Naive B cell (primary cell): ENCODE results near the gene SEMA3C. TPM values are rescaled to one million over a fixed set of nuclear protein-coding genes. Genes with fewer than 3 reads are reported as not detected.

Source experiments
- ATAC-seq, 2 donors: fragments of 150-1000 bp; cut with Tn5 transposase; 2 replicates each; pipeline ENCODE4 v1.10.0; 2021; ENCODE audit warnings: low read depth in 2 of 2, mild to moderate bottlenecking in 2 of 2, moderate library complexity in 2 of 2
- DNase-seq: peaks from one replicate; pipeline ENCODE4 v3.0.0; 2022
- H3K27ac Mint-ChIP-seq, 6 donors: one replicate each; pipeline ENCODE4 v1.8.0; 2020 to 2022; ENCODE audit warnings: mild to moderate bottlenecking in 6 of 6, mixed read lengths in 6 of 6, moderate library complexity in 5 of 6, inconsistent platforms in 2 of 6
- H3K27me3 Mint-ChIP-seq, 3 donors: one replicate each; pipeline ENCODE4 v1.8.0; 2021 to 2022; ENCODE audit warnings: mixed read lengths in 3 of 3, mild to moderate bottlenecking in 1 of 3
- H3K36me3 Mint-ChIP-seq, 2 donors: one replicate each; pipeline ENCODE4 v1.8.0; 2020 to 2022; ENCODE audit warnings: mixed read lengths in 2 of 2, inconsistent platforms in 1 of 2, mild to moderate bottlenecking in 1 of 2
- H3K4me1 Mint-ChIP-seq, 3 donors: one replicate each; pipeline ENCODE4 v1.8.0; 2020 to 2022; ENCODE audit warnings: mixed read lengths in 3 of 3, inconsistent platforms in 1 of 3, mild to moderate bottlenecking in 1 of 3, moderate library complexity in 1 of 3
- H3K4me3 Mint-ChIP-seq, 8 donors: one replicate each; pipeline ENCODE4 v1.8.0; 2020 to 2022; ENCODE audit warnings: mild to moderate bottlenecking in 8 of 8, mixed read lengths in 8 of 8, moderate library complexity in 8 of 8, inconsistent platforms in 2 of 8
- H3K9me3 Mint-ChIP-seq, 7 donors: one replicate each; pipeline ENCODE4 v1.8.0; 2020 to 2022; ENCODE audit warnings: mixed read lengths in 7 of 7, mild to moderate bottlenecking in 5 of 7, inconsistent platforms in 2 of 7, moderate library complexity in 1 of 7
- polyA plus RNA-seq, 6 donors: library from polyadenylated mRNA; unstranded; fragments of 300-500 nt; fragmentation: Illumina TruSeq; gene quantifications; one replicate each; pipeline ENCODE4 v1.2.3, GENCODE V29; 2021; ENCODE audit warnings: low read depth in 6 of 6

The SEMA3C gene
- polyA plus RNA-seq, 6 donors from 2014 or later, result not detected

- H3K27ac Mint-ChIP-seq, result no peak overlapping the region
- H3K4me3 Mint-ChIP-seq, result no peak overlapping the region
Measured at GRCh38 chr7:80895056-80895455, 23.8 kb downstream of the SEMA3C start.

GRCh38 chr7:80891259-80891544, 27.6 kb downstream of the SEMA3C start:
- DNase-seq, result no peak

More at GRCh38 chr7:80895056-80895455, 23.8 kb downstream of the SEMA3C start:
- DNase-seq (no peak), ATAC-seq (no peak)
- Mint-ChIP-seq H3K27me3 (no peaks in the 10 kb centered on the region), H3K9me3 (peaks cover 0 to 6% (median 2%) of the 10 kb centered on the region in 7 donors), H3K4me1 (no peaks in the 10 kb centered on the region), H3K36me3 (no peaks in the 10 kb centered on the region)

GRCh38 chr7:80890426-80891258, 28.2 kb downstream of the SEMA3C start:
- Mint-ChIP-seq H3K9me3 (peaks cover 0 to 6% (median 0%) of the 10 kb centered on the region in 7 donors), H3K4me1 (no peaks in the 10 kb centered on the region), H3K4me3 (no peak overlapping the region), H3K36me3 (no peaks in the 10 kb centered on the region), H3K27me3 (no peaks in the 10 kb centered on the region), H3K27ac (no peak overlapping the region)
- no peak for DNase-seq
- ATAC-seq, result no peak

More at GRCh38 chr7:80891259-80891544, 27.6 kb downstream of the SEMA3C start:
- H3K27me3 Mint-ChIP-seq, result no peaks in the 10 kb centered on the region
- H3K36me3 Mint-ChIP-seq, result no peaks in the 10 kb centered on the region
- H3K4me3 Mint-ChIP-seq, result no peak overlapping the region
- H3K9me3 Mint-ChIP-seq, result peaks cover 0 to 6% (median 0%) of the 10 kb centered on the region in 7 donors
- no peak overlapping the region for H3K27ac Mint-ChIP-seq
- ATAC-seq, result no peak
- no peaks in the 10 kb centered on the region for H3K4me1 Mint-ChIP-seq

- H3K27ac Mint-ChIP-seq, result no peak overlapping the region
- DNase-seq, result no peak
- no peak for ATAC-seq
- H3K4me3 Mint-ChIP-seq, result no peak overlapping the region
- H3K36me3 Mint-ChIP-seq, result no peaks in the 10 kb centered on the region
- peaks cover 0 to 6% (median 0%) of the 10 kb centered on the region in 7 donors for H3K9me3 Mint-ChIP-seq
- H3K4me1 Mint-ChIP-seq, result no peaks in the 10 kb centered on the region
- H3K27me3 Mint-ChIP-seq, result no peaks in the 10 kb centered on the region
Measured at GRCh38 chr7:80889525-80889924, 29.3 kb downstream of the SEMA3C start.

- H3K9me3 Mint-ChIP-seq, result peaks cover 0 to 2% (median 0%) of the 10 kb centered on the region in 7 donors
- peak overlapping the region in 1 of 8 donors; percentile 20 for H3K4me3 Mint-ChIP-seq
- no peaks in the 10 kb centered on the region for H3K27me3 Mint-ChIP-seq
- DNase-seq (no peak), ATAC-seq (no peak)
- no peak overlapping the region for H3K27ac Mint-ChIP-seq
- no peaks in the 10 kb centered on the region for H3K36me3 Mint-ChIP-seq
- no peaks in the 10 kb centered on the region for H3K4me1 Mint-ChIP-seq
Measured at GRCh38 chr7:80885757-80886156, 33.1 kb downstream of the SEMA3C start.

- no peaks in the 10 kb centered on the region for H3K4me1 Mint-ChIP-seq
- no peaks in the 10 kb centered on the region for H3K27me3 Mint-ChIP-seq
- ATAC-seq, result no peak
- peaks cover 0 to 4% (median 0%) of the 10 kb centered on the region in 7 donors for H3K9me3 Mint-ChIP-seq
- no peaks in the 10 kb centered on the region for H3K36me3 Mint-ChIP-seq
- no peak for DNase-seq
- no peak overlapping the region for H3K27ac Mint-ChIP-seq
- H3K4me3 Mint-ChIP-seq, result no peak overlapping the region
Measured at GRCh38 chr7:80884511-80885195, 34.2 kb downstream of the SEMA3C start.

- Mint-ChIP-seq H3K9me3 (peaks cover 0 to 4% (median 0%) of the 10 kb centered on the region in 7 donors), H3K36me3 (no peaks in the 10 kb centered on the region), H3K27ac (no peak overlapping the region), H3K27me3 (no peaks in the 10 kb centered on the region), H3K4me1 (no peaks in the 10 kb centered on the region), H3K4me3 (no peak overlapping the region)
- DNase-seq (no peak), ATAC-seq (no peak)
Measured at GRCh38 chr7:80883154-80884025, 35.5 kb downstream of the SEMA3C start.

- Mint-ChIP-seq H3K27me3 (no peaks in the 10 kb centered on the region), H3K36me3 (no peaks in the 10 kb centered on the region), H3K9me3 (peaks cover 0 to 4% (median 0%) of the 10 kb centered on the region in 7 donors), H3K4me1 (no peaks in the 10 kb centered on the region), H3K4me3 (no peak overlapping the region), H3K27ac (no peak overlapping the region)
- ATAC-seq (no peak), DNase-seq (no peak)
Measured at GRCh38 chr7:80882213-80882801, 36.5 kb downstream of the SEMA3C start.

- Mint-ChIP-seq H3K9me3 (peaks cover 0 to 4% (median 0%) of the 10 kb centered on the region in 7 donors), H3K27me3 (no peaks in the 10 kb centered on the region), H3K4me3 (no peak overlapping the region), H3K27ac (no peak overlapping the region), H3K36me3 (no peaks in the 10 kb centered on the region), H3K4me1 (no peaks in the 10 kb centered on the region)
- DNase-seq (no peak), ATAC-seq (no peak)
Measured at GRCh38 chr7:80881351-80881900, 37.4 kb downstream of the SEMA3C start.

- Mint-ChIP-seq H3K36me3 (no peaks in the 10 kb centered on the region), H3K9me3 (peaks cover 0 to 4% (median 0%) of the 10 kb centered on the region in 7 donors), H3K4me3 (no peak overlapping the region), H3K27ac (no peak overlapping the region), H3K27me3 (no peaks in the 10 kb centered on the region), H3K4me1 (no peaks in the 10 kb centered on the region)
- no peak for DNase-seq
- ATAC-seq, result no peak
Measured at GRCh38 chr7:80879849-80880248, 39.0 kb downstream of the SEMA3C start.

GRCh38 chr7:80876894-80877414, 41.9 kb downstream of the SEMA3C start:
- Mint-ChIP-seq H3K9me3 (peaks cover 0 to 4% (median 0%) of the 10 kb centered on the region in 7 donors), H3K27ac (no peak overlapping the region), H3K27me3 (no peaks in the 10 kb centered on the region), H3K4me1 (no peaks in the 10 kb centered on the region), H3K36me3 (no peaks in the 10 kb centered on the region), H3K4me3 (no peak overlapping the region)
- no peak for ATAC-seq
- no peak for DNase-seq

GRCh38 chr7:80875537-80876120, 43.2 kb downstream of the SEMA3C start:
- DNase-seq (no peak), ATAC-seq (no peak)
- Mint-ChIP-seq H3K4me3 (no peak overlapping the region), H3K27ac (no peak overlapping the region), H3K27me3 (no peaks in the 10 kb centered on the region), H3K4me1 (no peaks in the 10 kb centered on the region), H3K9me3 (peaks cover 0 to 4% (median 0%) of the 10 kb centered on the region in 7 donors), H3K36me3 (no peaks in the 10 kb centered on the region)
